ENCODE measurements around the gene CAMTA2. TPM values are rescaled to one million over a fixed set of nuclear protein-coding genes. Genes with fewer than 3 reads are reported as not detected.
A peak's percentile ranks its signal among the peaks of the same experiment; 100 is the strongest.
"Not testable (repeated sequence)": the region's sequence is repeated elsewhere in the genome, so short reads cannot be mapped to it uniquely, and the experiment has no call there.

Gene CAMTA2
- total RNA-seq, 1 donor from 2014 or later: 43.1 TPM

DNA sequence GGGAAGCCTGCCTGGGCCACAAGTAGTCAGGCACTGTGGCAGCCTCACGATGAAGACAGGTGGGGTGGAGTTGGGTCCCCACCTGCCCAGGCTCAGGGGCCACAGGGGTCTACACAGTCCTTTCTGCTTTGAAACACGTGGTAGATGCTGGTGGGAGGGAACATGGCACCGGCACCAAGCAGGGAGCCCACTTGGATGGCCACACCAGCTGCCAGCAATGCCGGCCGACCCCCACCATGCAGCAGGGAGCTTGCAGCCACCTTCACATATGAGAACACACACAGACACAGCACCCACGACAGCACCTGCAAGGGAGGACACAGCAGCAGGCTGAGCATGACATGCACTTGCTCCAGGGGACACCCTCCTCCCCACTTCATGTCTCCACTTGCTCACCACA is 45.4 kb upstream of the CAMTA2 start:
- FAIRE-seq (no peak), DNase-seq (ENCODE audit: low read depth) (no peak)
- H2AFZ ChIP-seq (ENCODE audit: low read depth, low read length): no peak overlapping the region
- Mint-ChIP-seq H3K27me3 (ENCODE audit: low read depth, unreplicated experiment) (peaks cover 15% of the 10 kb centered on the region), H3K9me3 (ENCODE audit: unreplicated experiment) (no peaks in the 10 kb centered on the region), H3K27ac (ENCODE audit: unreplicated experiment) (no peak overlapping the region), H3K4me3 (ENCODE audit: unreplicated experiment) (no peak overlapping the region), H3K36me3 (ENCODE audit: low read depth, unreplicated experiment) (no peaks in the 10 kb centered on the region), H3K4me1 (ENCODE audit: low read depth, unreplicated experiment) (no peaks in the 10 kb centered on the region)
- H3K4me3 ChIP-seq (ENCODE audit: insufficient read depth, low read depth, low read length): no peak overlapping the region
- H3K4me1 ChIP-seq (ENCODE audit: insufficient read depth, low read length): no peaks in the 10 kb centered on the region
- H3K79me2 ChIP-seq (ENCODE audit: insufficient read depth, low read length): no peaks in the 10 kb centered on the region
- H3K27ac ChIP-seq (ENCODE audit: low read depth, low read length): no peak overlapping the region
- H3K9ac ChIP-seq (ENCODE audit: low read length): no peak overlapping the region
- no peak overlapping the region for H3K4me2 ChIP-seq (ENCODE audit: low read length)
- no peaks in the 10 kb centered on the region for H3K27me3 ChIP-seq (ENCODE audit: insufficient read depth, low read length)
- no peaks in the 10 kb centered on the region for H3K9me3 ChIP-seq (ENCODE audit: insufficient read depth, low read depth, low read length)
- H3K36me3 ChIP-seq (ENCODE audit: insufficient read depth, low read length): no peaks in the 10 kb centered on the region
- no peak for TF ChIP-seq EZH2 (IDR thresholded peaks at IDR 0.05; ENCODE audit: insufficient read depth, low read length)
- TF ChIP-seq, protein P1, sequence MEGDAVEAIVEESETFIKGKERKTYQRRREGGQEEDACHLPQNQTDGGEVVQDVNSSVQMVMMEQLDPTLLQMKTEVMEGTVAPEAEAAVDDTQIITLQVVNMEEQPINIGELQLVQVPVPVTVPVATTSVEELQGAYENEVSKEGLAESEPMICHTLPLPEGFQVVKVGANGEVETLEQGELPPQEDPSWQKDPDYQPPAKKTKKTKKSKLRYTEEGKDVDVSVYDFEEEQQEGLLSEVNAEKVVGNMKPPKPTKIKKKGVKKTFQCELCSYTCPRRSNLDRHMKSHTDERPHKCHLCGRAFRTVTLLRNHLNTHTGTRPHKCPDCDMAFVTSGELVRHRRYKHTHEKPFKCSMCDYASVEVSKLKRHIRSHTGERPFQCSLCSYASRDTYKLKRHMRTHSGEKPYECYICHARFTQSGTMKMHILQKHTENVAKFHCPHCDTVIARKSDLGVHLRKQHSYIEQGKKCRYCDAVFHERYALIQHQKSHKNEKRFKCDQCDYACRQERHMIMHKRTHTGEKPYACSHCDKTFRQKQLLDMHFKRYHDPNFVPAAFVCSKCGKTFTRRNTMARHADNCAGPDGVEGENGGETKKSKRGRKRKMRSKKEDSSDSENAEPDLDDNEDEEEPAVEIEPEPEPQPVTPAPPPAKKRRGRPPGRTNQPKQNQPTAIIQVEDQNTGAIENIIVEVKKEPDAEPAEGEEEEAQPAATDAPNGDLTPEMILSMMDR (IDR thresholded peaks at IDR 0.05; ENCODE audit: insufficient read depth, low read depth, low read length): no peak
- H4K20me1 ChIP-seq (ENCODE audit: insufficient read depth, low read length): no peaks in the 10 kb centered on the region

DNA sequence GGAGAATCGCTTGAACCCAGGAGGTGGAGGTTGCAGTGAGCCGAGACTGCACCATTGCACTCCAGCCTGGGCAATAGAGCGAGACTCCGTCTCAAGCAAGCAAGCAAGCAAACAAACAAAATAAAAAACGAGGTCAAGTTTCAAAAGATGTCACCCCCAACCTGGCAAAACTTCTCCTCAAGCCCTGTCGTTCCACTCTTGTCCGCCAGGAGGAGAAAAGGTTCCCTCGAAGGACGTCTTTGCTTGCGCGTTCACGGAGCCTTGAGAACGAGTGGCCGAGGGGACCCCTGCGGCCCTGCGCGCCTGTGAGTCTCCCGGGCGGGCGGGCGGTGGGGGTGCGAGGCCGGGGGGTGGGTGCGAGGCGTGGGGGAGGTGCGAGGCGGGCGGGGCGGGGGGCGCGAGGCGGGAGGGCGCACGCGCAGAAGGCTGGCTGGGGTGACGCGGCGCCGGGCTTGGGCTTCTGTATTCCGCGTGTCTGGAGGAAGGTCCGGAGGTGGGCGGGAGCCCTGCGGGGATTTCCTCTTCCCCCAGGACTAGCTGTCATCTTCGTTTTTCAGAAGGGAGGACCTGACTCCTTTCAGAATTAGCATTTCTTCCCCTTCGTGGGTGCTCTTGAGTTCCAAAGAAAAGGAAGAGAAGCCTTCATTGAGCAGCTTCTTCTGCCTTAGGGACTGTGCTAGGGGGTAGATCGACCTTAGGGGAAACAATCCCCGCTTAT is 44.0 kb upstream of the CAMTA2 start:
- Histone ChIP-seq H3K27me3 (ENCODE audit: insufficient read depth, low read length) (no peaks in the 10 kb centered on the region), H3K9me3 (ENCODE audit: insufficient read depth, low read depth, low read length) (no peaks in the 10 kb centered on the region), H3K36me3 (ENCODE audit: insufficient read depth, low read length) (no peaks in the 10 kb centered on the region), H2AFZ (ENCODE audit: low read depth, low read length) (peak overlapping the region; percentile 67), H3K79me2 (ENCODE audit: insufficient read depth, low read length) (no peaks in the 10 kb centered on the region), H3K27ac (ENCODE audit: low read depth, low read length) (no peak overlapping the region), H3K4me1 (ENCODE audit: insufficient read depth, low read length) (no peaks in the 10 kb centered on the region), H3K4me3 (ENCODE audit: insufficient read depth, low read depth, low read length) (peak overlapping the region; percentile 50), H3K9ac (ENCODE audit: low read length) (peak overlapping the region; percentile 46), H4K20me1 (ENCODE audit: insufficient read depth, low read length) (no peaks in the 10 kb centered on the region), H3K4me2 (ENCODE audit: low read length) (peak overlapping the region; percentile 84)
- Mint-ChIP-seq H3K9me3 (ENCODE audit: unreplicated experiment) (no peaks in the 10 kb centered on the region), H3K4me3 (ENCODE audit: unreplicated experiment) (peak overlapping the region; percentile 78), H3K27ac (ENCODE audit: unreplicated experiment) (peak overlapping the region; percentile 72), H3K27me3 (ENCODE audit: low read depth, unreplicated experiment) (peaks cover 15% of the 10 kb centered on the region), H3K36me3 (ENCODE audit: low read depth, unreplicated experiment) (no peaks in the 10 kb centered on the region), H3K4me1 (ENCODE audit: low read depth, unreplicated experiment) (no peaks in the 10 kb centered on the region)
- FAIRE-seq (no peak), DNase-seq (ENCODE audit: low read depth) (peak; percentile 47)
- no peak for TF ChIP-seq EZH2 (IDR thresholded peaks at IDR 0.05; ENCODE audit: insufficient read depth, low read length)
- TF ChIP-seq, protein P1 (IDR thresholded peaks at IDR 0.05; ENCODE audit: insufficient read depth, low read depth, low read length): peak; percentile 60

DNA sequence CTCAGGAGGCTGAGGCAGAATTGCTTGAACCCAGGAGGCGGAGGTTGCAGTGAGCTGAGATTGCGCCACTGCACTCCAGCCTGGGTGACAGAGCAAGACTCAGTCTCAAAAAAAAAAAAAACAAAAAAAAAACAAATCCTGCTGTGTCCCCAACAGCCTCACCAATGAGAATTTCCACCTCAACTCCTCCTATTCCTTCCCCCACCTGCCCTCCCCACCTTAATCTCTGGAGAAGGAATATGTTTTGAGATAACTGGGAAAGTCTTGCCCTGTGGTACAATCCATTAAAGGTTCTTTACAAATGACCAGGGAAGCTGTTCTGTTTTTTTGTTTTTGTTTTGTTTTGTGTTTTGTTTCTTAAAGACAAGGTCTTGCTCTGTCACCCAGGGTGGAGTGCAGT is 42.7 kb upstream of the CAMTA2 start:
- not testable (repeated sequence) for H3K4me1 Mint-ChIP-seq (ENCODE audit: low read depth, unreplicated experiment); H3K36me3 Mint-ChIP-seq (ENCODE audit: low read depth, unreplicated experiment); H3K27ac Mint-ChIP-seq (ENCODE audit: unreplicated experiment); H3K9me3 ChIP-seq (ENCODE audit: insufficient read depth, low read depth, low read length); FAIRE-seq; H3K4me1 ChIP-seq (ENCODE audit: insufficient read depth, low read length); H3K9me3 Mint-ChIP-seq (ENCODE audit: unreplicated experiment); H4K20me1 ChIP-seq (ENCODE audit: insufficient read depth, low read length); H3K36me3 ChIP-seq (ENCODE audit: insufficient read depth, low read length); H3K79me2 ChIP-seq (ENCODE audit: insufficient read depth, low read length); H3K4me3 Mint-ChIP-seq (ENCODE audit: unreplicated experiment); H3K4me3 ChIP-seq (ENCODE audit: insufficient read depth, low read depth, low read length); H3K9ac ChIP-seq (ENCODE audit: low read length); H3K4me2 ChIP-seq (ENCODE audit: low read length); H3K27me3 ChIP-seq (ENCODE audit: insufficient read depth, low read length); H2AFZ ChIP-seq (ENCODE audit: low read depth, low read length); DNase-seq (ENCODE audit: low read depth); H3K27ac ChIP-seq (ENCODE audit: low read depth, low read length)
- H3K27me3 Mint-ChIP-seq (ENCODE audit: low read depth, unreplicated experiment): peaks cover 15% of the 10 kb centered on the region
